Sigmoid colon (tissue), 4 donors: ENCODE results near the gene STXBP5.

Experiments
- CTCF ChIP-seq, 4 experiments: fragments of 450-650 bp in 3 of 4; fragments of 200-600 bp in 1 of 4; IDR thresholded peaks; one replicate each; pipeline ENCODE4 v1.5.1; 2016 to 2019; ENCODE audit warnings: antibody characterized with exemption in 4 of 4, mild to moderate bottlenecking in 3 of 4, moderate library complexity in 2 of 4
- EP300 ChIP-seq, 4 donors: sonication (generic); formaldehyde crosslinking; IDR thresholded peaks; one replicate each; pipeline ENCODE4 v1.6.1; 2017; ENCODE audit warnings: antibody characterized with exemption in 4 of 4
- POLR2A ChIP-seq, 2 donors: fragments of 450-650 bp; IDR thresholded peaks; one replicate each; pipeline ENCODE4 v1.6.1; 2016; ENCODE audit warnings: antibody characterized with exemption in 2 of 2, mild to moderate bottlenecking in 2 of 2, moderate library complexity in 2 of 2

GRCh38 chr6:147194652-147195411 is 9.4 kb upstream of the STXBP5 start:
- TF ChIP-seq POLR2A (IDR thresholded peaks at IDR 0.05), result no peak
- TF ChIP-seq EP300 (IDR thresholded peaks at IDR 0.05), result no peak
- TF ChIP-seq CTCF (IDR thresholded peaks at IDR 0.05), result no peak
